ENCODE results near the gene PHYKPL. TPM values are rescaled to one million over a fixed set of nuclear protein-coding genes. Genes with fewer than 3 reads are reported as not detected.

PHYKPL gene
- total RNA-seq, 3 donors from 2014 or later (not counting 1 experiment from before 2014, with no cell fraction given), result 111 to 134 (median 131) TPM

DNA sequence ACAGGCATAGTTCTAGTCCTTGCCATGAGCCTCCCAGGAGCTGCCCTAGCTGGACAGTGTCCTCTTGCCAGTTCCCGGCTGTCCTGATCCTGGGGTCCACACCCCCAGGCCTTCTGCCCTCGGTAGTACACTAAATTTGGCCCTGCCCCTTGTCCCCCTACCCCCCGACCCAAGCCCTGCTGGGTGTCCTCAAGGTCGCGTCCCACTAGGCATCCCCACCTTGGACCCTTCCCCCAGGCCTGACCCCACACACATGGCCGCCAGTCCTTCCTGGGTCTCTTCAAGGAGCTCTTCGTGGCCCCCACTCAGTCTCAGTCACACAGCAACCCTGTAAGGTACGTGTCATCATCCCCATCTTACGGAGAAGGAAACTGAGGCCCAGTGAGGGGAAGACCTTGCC lies 40.0 kb upstream of the PHYKPL start:
- no peak for TF ChIP-seq CTCF (IDR thresholded peaks at IDR 0.05)
- H3K27ac ChIP-seq (ENCODE audit: low read length), result no peak overlapping the region
- Mint-ChIP-seq H3K36me3 (no peaks in the 10 kb centered on the region), H3K4me1 (no peaks in the 10 kb centered on the region), H3K4me3 (no peak overlapping the region), H3K27ac (no peak overlapping the region), H3K9me3 (no peaks in the 10 kb centered on the region), H3K27me3 (ENCODE audit: low read depth in 2 of 2) (peaks cover 0 to under 1% of the 10 kb centered on the region in 2 donors)
- H3K4me3 ChIP-seq (ENCODE audit: low read length), result no peak overlapping the region
- intact Hi-C loops (cut with micrococcal nuclease), result no loop called here
- ATAC-seq (no peak), DNase-seq (no peak)
- no peaks in the 10 kb centered on the region for H3K36me3 ChIP-seq (ENCODE audit: control insufficient read depth, insufficient read depth, low read length)
- no peaks in the 10 kb centered on the region for H3K4me1 ChIP-seq (ENCODE audit: control insufficient read depth, insufficient read depth, low read length)
- H3K27me3 ChIP-seq (ENCODE audit: control insufficient read depth, insufficient read depth, low read length), result no peaks in the 10 kb centered on the region
- peaks cover 3% of the 10 kb centered on the region for H3K9me3 ChIP-seq (ENCODE audit: control insufficient read depth, insufficient read depth, low read length)
- 88% methylated on average over 9 of the region's 9 CpGs for WGBS (ENCODE audit: insufficient coverage)

DNA sequence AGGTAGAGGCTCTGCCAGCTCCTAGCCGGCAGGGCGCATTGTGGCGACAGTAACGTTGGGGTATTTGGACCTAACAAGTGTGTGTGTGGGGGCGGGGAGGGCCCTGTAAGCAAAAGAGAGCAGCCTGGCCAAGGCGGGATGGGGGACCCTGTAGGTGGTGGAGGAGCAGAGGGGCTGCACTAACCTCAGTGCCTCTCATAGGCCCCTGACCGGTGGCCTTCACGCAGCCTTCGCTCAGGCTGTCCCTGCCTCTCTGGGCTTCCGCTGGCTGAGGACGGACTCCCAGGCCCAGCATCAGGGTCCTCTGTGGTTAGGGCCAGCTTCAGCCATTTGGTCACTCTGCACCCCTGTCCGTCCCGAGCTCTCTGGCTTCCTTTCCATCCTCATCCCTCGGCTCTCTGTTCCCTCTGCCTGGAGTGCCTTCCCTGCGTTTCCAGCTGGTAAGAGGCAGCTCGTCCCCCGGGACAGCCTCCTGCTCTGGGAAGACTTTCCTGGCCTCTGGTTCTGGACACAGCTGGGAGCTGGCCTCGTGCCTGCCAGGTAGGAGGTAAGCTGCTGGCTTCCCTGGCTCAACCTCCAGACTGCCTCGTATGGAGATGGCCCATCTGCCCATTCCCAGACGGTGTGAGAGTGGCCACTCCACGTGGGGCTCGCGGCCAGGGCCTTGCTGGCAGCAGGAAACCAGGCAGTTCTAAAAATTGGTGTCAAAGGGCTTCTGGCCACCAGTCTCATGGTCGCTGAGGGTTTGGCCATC lies 39.3 kb upstream of the PHYKPL start:
- H3K4me1 Mint-ChIP-seq, result no peaks in the 10 kb centered on the region
- no peak overlapping the region for H3K27ac Mint-ChIP-seq
- Histone ChIP-seq H3K9me3 (ENCODE audit: control insufficient read depth, insufficient read depth, low read length) (peaks cover 3% of the 10 kb centered on the region), H3K4me3 (ENCODE audit: low read length) (no peak overlapping the region), H3K27me3 (ENCODE audit: control insufficient read depth, insufficient read depth, low read length) (no peaks in the 10 kb centered on the region), H3K4me1 (ENCODE audit: control insufficient read depth, insufficient read depth, low read length) (no peaks in the 10 kb centered on the region), H3K27ac (ENCODE audit: low read length) (no peak overlapping the region), H3K36me3 (ENCODE audit: control insufficient read depth, insufficient read depth, low read length) (no peaks in the 10 kb centered on the region)
- H3K36me3 Mint-ChIP-seq, result no peaks in the 10 kb centered on the region
- WGBS (ENCODE audit: insufficient coverage), result 92% methylated on average over 24 of the region's 24 CpGs
- ATAC-seq (no peak), DNase-seq (no peak)
- intact Hi-C loops (cut with micrococcal nuclease), result no loop called here
- no peak for TF ChIP-seq CTCF (IDR thresholded peaks at IDR 0.05)
- H3K9me3 Mint-ChIP-seq, result no peaks in the 10 kb centered on the region
- H3K4me3 Mint-ChIP-seq, result no peak overlapping the region
- no peaks in the 10 kb centered on the region for H3K27me3 Mint-ChIP-seq (ENCODE audit: low read depth in 2 of 2)

DNA sequence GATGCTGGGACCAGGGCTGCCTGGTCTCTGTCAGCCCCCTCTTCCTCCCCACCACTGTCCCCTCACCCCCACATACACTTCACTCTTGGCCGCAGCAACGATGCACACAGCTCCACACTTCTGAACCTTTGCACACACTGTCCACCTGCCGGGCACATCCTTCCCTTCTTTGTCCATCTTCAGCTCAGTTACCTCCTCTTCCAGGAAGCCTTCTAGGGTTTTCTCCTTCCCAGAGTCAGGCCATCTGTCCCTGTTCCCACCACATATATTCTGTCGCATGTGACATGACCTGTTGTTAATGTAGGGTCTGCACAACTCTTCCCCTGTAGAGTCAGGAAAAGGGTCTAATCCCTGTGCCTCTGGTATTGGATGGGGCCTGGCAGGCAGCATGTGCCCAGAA lies 38.6 kb upstream of the PHYKPL start:
- Histone ChIP-seq H3K27me3 (ENCODE audit: control insufficient read depth, insufficient read depth, low read length) (no peaks in the 10 kb centered on the region), H3K36me3 (ENCODE audit: control insufficient read depth, insufficient read depth, low read length) (no peaks in the 10 kb centered on the region), H3K9me3 (ENCODE audit: control insufficient read depth, insufficient read depth, low read length) (peaks cover 3% of the 10 kb centered on the region), H3K4me1 (ENCODE audit: control insufficient read depth, insufficient read depth, low read length) (no peaks in the 10 kb centered on the region), H3K4me3 (ENCODE audit: low read length) (no peak overlapping the region), H3K27ac (ENCODE audit: low read length) (no peak overlapping the region)
- Mint-ChIP-seq H3K27me3 (ENCODE audit: low read depth in 2 of 2) (no peaks in the 10 kb centered on the region), H3K36me3 (no peaks in the 10 kb centered on the region), H3K9me3 (no peaks in the 10 kb centered on the region), H3K27ac (no peak overlapping the region), H3K4me1 (no peaks in the 10 kb centered on the region), H3K4me3 (no peak overlapping the region)
- TF ChIP-seq CTCF (IDR thresholded peaks at IDR 0.05), result no peak
- ATAC-seq, result no peak
- intact Hi-C loops (cut with micrococcal nuclease), result no loop called here
- WGBS (ENCODE audit: insufficient coverage), result 92% methylated on average over 4 of the region's 4 CpGs
- DNase-seq, result no peak

- no peaks in the 10 kb centered on the region for H3K27me3 Mint-ChIP-seq (ENCODE audit: low read depth in 2 of 2)
- Histone ChIP-seq H3K4me3 (ENCODE audit: low read length) (no peak overlapping the region), H3K36me3 (ENCODE audit: control insufficient read depth, insufficient read depth, low read length) (no peaks in the 10 kb centered on the region), H3K9me3 (ENCODE audit: control insufficient read depth, insufficient read depth, low read length) (no peaks in the 10 kb centered on the region), H3K27ac (ENCODE audit: low read length) (no peak overlapping the region), H3K4me1 (ENCODE audit: control insufficient read depth, insufficient read depth, low read length) (no peaks in the 10 kb centered on the region), H3K27me3 (ENCODE audit: control insufficient read depth, insufficient read depth, low read length) (no peaks in the 10 kb centered on the region)
- no peak overlapping the region for H3K4me3 Mint-ChIP-seq
- TF ChIP-seq CTCF (IDR thresholded peaks at IDR 0.05), result no peak
- no peak for ATAC-seq
- no peaks in the 10 kb centered on the region for H3K36me3 Mint-ChIP-seq
- DNase-seq, result no peak
- no peak overlapping the region for H3K27ac Mint-ChIP-seq
- H3K9me3 Mint-ChIP-seq, result no peaks in the 10 kb centered on the region
- H3K4me1 Mint-ChIP-seq, result no peaks in the 10 kb centered on the region
- 100% methylated on average over 1 of the region's 1 CpG for WGBS (ENCODE audit: insufficient coverage)
- intact Hi-C loops (cut with micrococcal nuclease), result no loop called here
Measured at GRCh38 chr5:178269499-178269898, 36.9 kb upstream of the PHYKPL start.

Data from natural killer cell (primary cell).